H1 (cell line): ENCODE measurements around the gene CMTM1. TPM values are rescaled to one million over a fixed set of nuclear protein-coding genes. Genes with fewer than 3 reads are reported as not detected.

Experiments used
- KDM1A ChIP-seq: fragments of 200-600, 300-600 bp; sonication (generic); IDR thresholded peaks from 2 replicates; pipeline ENCODE4 v1.7.1; 2016; ENCODE audit warnings: mild to moderate bottlenecking, low read length, borderline replicate concordance
- MAX ChIP-seq: IDR thresholded peaks from 2 replicates; pipeline ENCODE4 v1.6.1; 2012; ENCODE audit warnings: inconsistent platforms
- polyA plus RNA-seq, 7 experiments: library from polyadenylated mRNA; depleted of rRNA in 3 of 7; stranded (reverse) in 5 of 7; unstranded in 2 of 7; fragments of >200 nt in 5 of 7; fragments of 200-250 nt in 2 of 7; gene quantifications; 1 replicate in 5 of 7; 2 replicates in 1 of 7; 4 replicates in 1 of 7; pipeline versions ENCODE4 v1.2.1 to v1.2.3, GENCODE V29; 2011 to 2013; ENCODE audit warnings: missing spikeins in 2 of 7, mixed read lengths in 2 of 7
- total RNA-seq: library from RNA; stranded (reverse); fragmentation: NEBNext Ultra II Directional; extraction: Animal tissue kit (Norgen Biotek cat#: 25700); gene quantifications from 2 replicates; pipeline ENCODE4 v1.2.1, GENCODE V29; 2021

Gene CMTM1
- total and polyA plus RNA-seq, 2 of the 8 experiments (the other 6 are each of a cell fraction or from before 2014, with no cell fraction given): 1.2 to 2.0 TPM

- TF ChIP-seq KDM1A (no peak), MAX (no peak)
These were observed 17.4 kb upstream of the CMTM1 start (continued) for GRCh38 chr16:66548868-66549267.
